Caco-2 (cell line): Measurements from ENCODE around the gene CHST2. TPM values are rescaled to one million over a fixed set of nuclear protein-coding genes. Genes with fewer than 3 reads are reported as not detected.

Experiments
- BruUV-seq: library from RNA; stranded (reverse); fragments of 400-500 nt; replicated peaks from 2 replicates; lab custom pipeline; 2021; lab: Mats Ljungman, UMichigan
- CTCF ChIA-PET: fragments of 300-600 bp; sonication (Branson Sonifier 250); formaldehyde crosslinking; loops from one replicate; lab custom pipeline; 2022; ENCODE audit warnings: antibody characterized with exemption; lab: Charles Lee
- POLR2A ChIA-PET: fragments of 300-600 bp; sonication (Branson Sonifier 250); formaldehyde crosslinking; loops from one replicate; lab custom pipeline; 2022; ENCODE audit warnings: antibody characterized with exemption; lab: Charles Lee
- DNase-seq, 2 experiments: peaks; one replicate each; pipeline versions ENCODE4 v3.0.0 to v3.0.0-alpha.2; 2020 to 2022
- H3K27me3 ChIP-seq: replicated peaks from 2 replicates; pipeline ENCODE4 v1.6.0; 2011; ENCODE audit warnings: low read length; ENCODE audit not compliant: control insufficient read depth, insufficient read depth
- H3K36me3 ChIP-seq: 2 replicates; pipeline ENCODE4 v1.5.1; 2011; ENCODE audit warnings: low read length; ENCODE audit not compliant: control insufficient read depth, insufficient read depth
- H3K4me1 ChIP-seq: fragments of 250-450 bp; sonication (Bioruptor Pico); 2 replicates; pipeline ENCODE4 v1.5.1; 2020; ENCODE audit warnings: mild to moderate bottlenecking
- H3K4me3 ChIP-seq: 2 replicates; pipeline ENCODE4 v1.5.1; 2011; ENCODE audit warnings: low read depth, mild to moderate bottlenecking, control low read depth, low read length
- H3K9me3 ChIP-seq: fragments of 250-450 bp; sonication (Bioruptor Pico); 2 replicates; pipeline ENCODE4 v1.5.1; 2020; ENCODE audit warnings: mild to moderate bottlenecking, moderate library complexity
- H3K27ac Mint-ChIP-seq: one replicate; pipeline ENCODE4 v1.8.0; 2022; ENCODE audit warnings: mixed read lengths; ENCODE audit not compliant: unreplicated experiment
- H3K27me3 Mint-ChIP-seq: one replicate; pipeline ENCODE4 v1.8.0; 2022; ENCODE audit warnings: mixed read lengths; ENCODE audit not compliant: insufficient read depth, unreplicated experiment
- H3K36me3 Mint-ChIP-seq: one replicate; pipeline ENCODE4 v1.8.0; 2022; ENCODE audit warnings: mild to moderate bottlenecking, mixed read lengths; ENCODE audit not compliant: insufficient read depth, unreplicated experiment
- H3K4me1 Mint-ChIP-seq: one replicate; pipeline ENCODE4 v1.8.0; 2022; ENCODE audit warnings: low read depth, mixed read lengths; ENCODE audit not compliant: unreplicated experiment
- H3K4me3 Mint-ChIP-seq: one replicate; pipeline ENCODE4 v1.8.0; 2022; ENCODE audit warnings: mild to moderate bottlenecking, moderate library complexity, mixed read lengths; ENCODE audit not compliant: unreplicated experiment
- H3K9me3 Mint-ChIP-seq: one replicate; pipeline ENCODE4 v1.8.0; 2022; ENCODE audit warnings: mixed read lengths; ENCODE audit not compliant: unreplicated experiment
- intact Hi-C: fragments of 100-400 bp; cut with micrococcal nuclease; formaldehyde crosslinking; loops from one replicate; pipeline ENCODE4 v1.10.0; 2022; ENCODE audit not compliant: unreplicated experiment
- total RNA-seq: library from RNA; stranded (reverse); gene quantifications from 2 replicates; pipeline ENCODE4 v1.2.3, GENCODE V29; 2022
- TF ChIP-seq, protein P1 (sequence below), 2 experiments: fragments of 200-600 bp in 1 of 2; IDR thresholded peaks; 1 replicate in 1 of 2; 2 replicates in 1 of 2; pipeline versions ENCODE4 v1.5.1 to v1.8.0; 2011 to 2022; ENCODE audit warnings: antibody characterized with exemption in 1 of 2, control low read depth in 1 of 2, inconsistent platforms in 1 of 2, low read depth in 1 of 2, low read length in 1 of 2, mild to moderate bottlenecking in 1 of 2, moderate library complexity in 1 of 2; ENCODE audit not compliant: insufficient read depth in 1 of 2, severe bottlenecking in 1 of 2, unreplicated experiment in 1 of 2

Gene CHST2
- total RNA-seq, 1 experiment from 2014 or later, result not detected

DNA sequence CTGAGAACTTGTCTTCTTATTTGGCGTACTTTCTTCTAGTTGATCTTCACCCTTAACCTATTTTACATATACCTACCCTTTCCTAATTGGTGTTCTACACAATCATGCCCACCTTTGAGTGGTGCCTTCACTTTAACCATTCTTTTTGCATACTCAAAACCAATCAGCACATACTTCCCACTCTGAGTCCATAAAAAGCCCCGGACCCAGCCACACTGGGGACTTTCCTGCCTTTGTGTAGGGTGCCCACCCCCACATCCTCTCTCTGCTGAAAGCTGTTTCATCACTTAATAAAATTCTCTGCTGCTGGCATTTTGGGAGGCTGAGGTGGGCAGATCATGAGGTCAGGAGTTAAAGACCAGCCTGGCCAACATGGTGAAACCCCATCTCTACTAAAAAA lies 15.9 kb upstream of the CHST2 start:
- POLR2A ChIA-PET, result no interaction called here
- Histone ChIP-seq H3K4me3 (no peak overlapping the region), H3K9me3 (peaks cover 4% of the 10 kb centered on the region; the same call in 1 of the 2 replicates), H3K4me1 (no peaks in the 10 kb centered on the region), H3K36me3 (no peaks in the 10 kb centered on the region), H3K27me3 (no peaks in the 10 kb centered on the region)
- H3K36me3 Mint-ChIP-seq, result no peaks in the 10 kb centered on the region
- H3K4me3 Mint-ChIP-seq, result no peak overlapping the region
- H3K4me1 Mint-ChIP-seq, result no peaks in the 10 kb centered on the region
- BruUV-seq, result no TSS peak
- CTCF ChIA-PET, result no interaction called here
- intact Hi-C loops, result no loop called here
- DNase-seq, result no peak
- TF ChIP-seq, protein P1, sequence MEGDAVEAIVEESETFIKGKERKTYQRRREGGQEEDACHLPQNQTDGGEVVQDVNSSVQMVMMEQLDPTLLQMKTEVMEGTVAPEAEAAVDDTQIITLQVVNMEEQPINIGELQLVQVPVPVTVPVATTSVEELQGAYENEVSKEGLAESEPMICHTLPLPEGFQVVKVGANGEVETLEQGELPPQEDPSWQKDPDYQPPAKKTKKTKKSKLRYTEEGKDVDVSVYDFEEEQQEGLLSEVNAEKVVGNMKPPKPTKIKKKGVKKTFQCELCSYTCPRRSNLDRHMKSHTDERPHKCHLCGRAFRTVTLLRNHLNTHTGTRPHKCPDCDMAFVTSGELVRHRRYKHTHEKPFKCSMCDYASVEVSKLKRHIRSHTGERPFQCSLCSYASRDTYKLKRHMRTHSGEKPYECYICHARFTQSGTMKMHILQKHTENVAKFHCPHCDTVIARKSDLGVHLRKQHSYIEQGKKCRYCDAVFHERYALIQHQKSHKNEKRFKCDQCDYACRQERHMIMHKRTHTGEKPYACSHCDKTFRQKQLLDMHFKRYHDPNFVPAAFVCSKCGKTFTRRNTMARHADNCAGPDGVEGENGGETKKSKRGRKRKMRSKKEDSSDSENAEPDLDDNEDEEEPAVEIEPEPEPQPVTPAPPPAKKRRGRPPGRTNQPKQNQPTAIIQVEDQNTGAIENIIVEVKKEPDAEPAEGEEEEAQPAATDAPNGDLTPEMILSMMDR (IDR thresholded peaks at IDR 0.05; ENCODE audit: insufficient read depth in 1 of 2, low read depth in 1 of 2, low read length in 1 of 2, severe bottlenecking in 1 of 2, unreplicated experiment in 1 of 2), result no peak
- H3K9me3 Mint-ChIP-seq, result no peaks in the 10 kb centered on the region
- no peak overlapping the region for H3K27ac Mint-ChIP-seq
- peaks cover 6% of the 10 kb centered on the region for H3K27me3 Mint-ChIP-seq

- POLR2A ChIA-PET, result no interaction called here
- TF ChIP-seq, protein P1 (IDR thresholded peaks at IDR 0.05; ENCODE audit: insufficient read depth in 1 of 2, low read depth in 1 of 2, low read length in 1 of 2, severe bottlenecking in 1 of 2, unreplicated experiment in 1 of 2), result no peak
- Mint-ChIP-seq H3K36me3 (no peaks in the 10 kb centered on the region), H3K9me3 (no peaks in the 10 kb centered on the region), H3K27ac (no peak overlapping the region), H3K27me3 (peaks cover 6% of the 10 kb centered on the region), H3K4me1 (no peaks in the 10 kb centered on the region), H3K4me3 (no peak overlapping the region)
- no peaks in the 10 kb centered on the region for H3K36me3 ChIP-seq
- intact Hi-C loops, result no loop called here
- no peak overlapping the region for H3K4me3 ChIP-seq
- no peaks in the 10 kb centered on the region for H3K4me1 ChIP-seq
- no peak for DNase-seq
- CTCF ChIA-PET, result no interaction called here
- BruUV-seq, result no TSS peak
- peaks cover 4% of the 10 kb centered on the region; the same call in 1 of the 2 replicates for H3K9me3 ChIP-seq
- H3K27me3 ChIP-seq, result no peaks in the 10 kb centered on the region
Observed at GRCh38 chr3:143105170-143105569, 14.4 kb upstream of the CHST2 start.

- H3K4me3 Mint-ChIP-seq, result no peak overlapping the region
- Histone ChIP-seq H3K4me3 (no peak overlapping the region), H3K9me3 (no peaks in the 10 kb centered on the region), H3K36me3 (no peaks in the 10 kb centered on the region), H3K27me3 (no peaks in the 10 kb centered on the region), H3K4me1 (no peaks in the 10 kb centered on the region)
- H3K27me3 Mint-ChIP-seq, result peaks cover 13% of the 10 kb centered on the region
- no peaks in the 10 kb centered on the region for H3K36me3 Mint-ChIP-seq
- no peak for DNase-seq
- intact Hi-C loops, result no loop called here
- H3K4me1 Mint-ChIP-seq, result no peaks in the 10 kb centered on the region
- no peak overlapping the region for H3K27ac Mint-ChIP-seq
- BruUV-seq, result no TSS peak
- no peaks in the 10 kb centered on the region for H3K9me3 Mint-ChIP-seq
- POLR2A ChIA-PET, result no interaction called here
- TF ChIP-seq, protein P1 (IDR thresholded peaks at IDR 0.05; ENCODE audit: insufficient read depth in 1 of 2, low read depth in 1 of 2, low read length in 1 of 2, severe bottlenecking in 1 of 2, unreplicated experiment in 1 of 2), result no peak
- CTCF ChIA-PET, result no interaction called here
Observed at GRCh38 chr3:143109861-143110260, 9.7 kb upstream of the CHST2 start.
